Activated naive CD4-positive, alpha-beta T cell (primary cell): Measurements from ENCODE around the gene KRT12.
"Not testable (repeated sequence)": the region's sequence is repeated elsewhere in the genome, so short reads cannot be mapped to it uniquely, and the experiment has no call there.

ENCODE experiments used
- DNase-seq, 4 experiments: peaks; one replicate each; lab custom pipeline; 2025; lab: John Stamatoyannopoulos, UW

KRT12 gene

DNA sequence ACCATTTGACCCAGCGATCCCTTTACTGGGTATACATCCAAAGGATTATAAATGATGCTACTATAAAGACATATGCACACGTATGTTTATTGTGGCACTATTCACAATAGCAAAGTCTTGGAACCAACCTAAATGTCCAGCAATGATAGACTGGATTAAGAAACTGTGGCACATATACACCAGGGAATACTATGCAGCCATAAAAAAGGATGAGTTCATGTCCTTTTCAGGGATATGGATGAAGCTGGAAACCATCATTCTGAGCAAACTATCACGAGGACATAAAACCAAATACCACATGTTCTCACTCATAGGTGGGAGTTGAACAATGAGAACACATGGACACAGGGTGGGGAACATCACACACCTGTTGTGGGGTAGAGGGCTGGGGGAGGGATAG, 52.4 kb downstream of the KRT12 start:
- DNase-seq, result not testable (repeated sequence)

- no peak for DNase-seq
Observed at GRCh38 chr17:40813804-40814203, 53.2 kb downstream of the KRT12 start.

- no peak for DNase-seq
Observed at GRCh38 chr17:40812639-40813038, 54.4 kb downstream of the KRT12 start.
